ENCODE results near the gene SRRM1. TPM values are rescaled to one million over a fixed set of nuclear protein-coding genes. Genes with fewer than 3 reads are reported as not detected.

Gene SRRM1
- total and polyA plus RNA-seq, 9 of the 15 experiments (the other 6 are each of a cell fraction or from before 2014, with no cell fraction given), result 54.5 to 268 (median 115) TPM

GRCh38 chr1:24688621-24689195 is 45.6 kb downstream of the SRRM1 start (continued):
- TF ChIP-seq ESRRA (IDR thresholded peaks at IDR 0.05; ENCODE audit: borderline replicate concordance, low read depth), result peak; percentile 50; the same call in 1 of the 2 replicates

GRCh38 chr1:24691051-24691450 is 47.9 kb downstream of the SRRM1 start:
- CTCF ChIA-PET (ENCODE audit: low intra/inter-chr PET ratio), result interaction anchor here (0.6 to 1.3 kb wide), 2 partner anchors 139 to 141 kb away, joined by 3 to 5 read pairs; no protein-coding TSS in a partner anchor
- no peaks in the 10 kb centered on the region for H3K36me3 ChIP-seq (ENCODE audit: control insufficient read depth, insufficient read depth, low read length)
- intact Hi-C loops (cut with micrococcal nuclease), result loop anchor here (5.0 kb wide), 1 partner anchor 56 kb away; the partner anchor contains the start of gene CLIC4
- no peak overlapping the region for H3K27ac ChIP-seq (ENCODE audit: extremely low read depth, low read depth, low read length)
- DNase-seq (ENCODE audit: extremely low read depth in 1 of 4, low spot score in 3 of 4) (no peak), FAIRE-seq (no peak), ATAC-seq (no peak)
- no TSS peak for BruUV-seq (replicated peaks)
- peaks cover 13 to 25% of the 10 kb centered on the region in 2 experiments for H3K4me1 ChIP-seq (replicated peaks in 1 of 2; ENCODE audit: control insufficient read depth in 2 of 2, insufficient read depth in 2 of 2, low read length in 2 of 2)
- H3K27me3 ChIP-seq (ENCODE audit: control insufficient read depth in 2 of 2, insufficient read depth in 2 of 2, low read length in 2 of 2), result no peaks in the 10 kb centered on the region; a peak in 1 of 5 replicates
- H3K4me2 ChIP-seq (ENCODE audit: insufficient read depth, low read length), result no peak overlapping the region
- H3K4me3 ChIP-seq, result no peak overlapping the region
- WGBS (ENCODE audit: insufficient coverage, low coverage, missing lambda C conversion rate), result 78% methylated on average over 2 of the region's 2 CpGs
- H3K9me1 ChIP-seq (ENCODE audit: control insufficient read depth, insufficient read depth, low read length), result no peaks in the 10 kb centered on the region
- in situ Hi-C loops (cut with MboI), result no loop called here
- H3K79me2 ChIP-seq (ENCODE audit: control insufficient read depth, insufficient read depth, low read length), result no peaks in the 10 kb centered on the region
- no peaks in the 10 kb centered on the region for H4K20me1 ChIP-seq (replicated peaks; ENCODE audit: control insufficient read depth, insufficient read depth, low read length)
- no peak overlapping the region for H3K9ac ChIP-seq (ENCODE audit: insufficient read depth in 1 of 2, low read depth in 2 of 2, low read length in 2 of 2)
- no peak overlapping the region for H2AFZ ChIP-seq (ENCODE audit: low read depth, low read length)
- POLR2A ChIA-PET, result interaction anchor here (0.7 kb wide), 1 partner anchor 36 kb away, joined by 3 read pairs; no protein-coding TSS in a partner anchor
- no peaks in the 10 kb centered on the region for H3K9me3 ChIP-seq (replicated peaks; ENCODE audit: control insufficient read depth, insufficient read depth, low read depth, low read length)
- TF ChIP-seq HDAC8 (tag; IDR thresholded peaks at IDR 0.05) (no peak), SUPT5H (IDR thresholded peaks at IDR 0.05) (no peak), NFXL1 (CRISPR knock-in tag; IDR thresholded peaks at IDR 0.05) (no peak), PHB (CRISPR knock-in tag; IDR thresholded peaks at IDR 0.05) (no peak), ZNF444 (CRISPR knock-in tag; IDR thresholded peaks at IDR 0.05) (no peak), RBM15 (IDR thresholded peaks at IDR 0.05; ENCODE audit: insufficient read depth, low read length) (no peak), CHD1 (IDR thresholded peaks at IDR 0.05; ENCODE audit: low read length) (no peak), TGIF2 (CRISPR knock-in tag; IDR thresholded peaks at IDR 0.05) (no peak), FOS (IDR thresholded peaks at IDR 0.05; ENCODE audit: extremely low read depth, insufficient read length) (no peak), ZBTB40 (IDR thresholded peaks at IDR 0.05) (no peak), ZBTB40 (CRISPR knock-in tag; IDR thresholded peaks at IDR 0.05) (no peak), ZNF764 (CRISPR knock-in tag; IDR thresholded peaks at IDR 0.05; ENCODE audit: low read depth) (no peak), ZFX (CRISPR knock-in tag; IDR thresholded peaks at IDR 0.05) (no peak)
